Effector memory CD4-positive, alpha-beta T cell (primary cell): Measurements from ENCODE around the gene RCN1.
"Not testable (repeated sequence)": the region's sequence is repeated elsewhere in the genome, so short reads cannot be mapped to it uniquely, and the experiment has no call there.

Experiments used
- DNase-seq, 3 donors: peaks; one replicate each; pipeline ENCODE4 v3.0.0-alpha.2; 2020
- H3K27ac ChIP-seq: 2 replicates; pipeline ENCODE4 v1.7.0; 2013; ENCODE audit warnings: mild to moderate bottlenecking, low read length, moderate library complexity; ENCODE audit not compliant: insufficient read depth, poor library complexity, severe bottlenecking
- H3K27me3 ChIP-seq: replicated peaks from 2 replicates; pipeline ENCODE4 v1.7.0; 2013; ENCODE audit warnings: mild to moderate bottlenecking, low read length; ENCODE audit not compliant: insufficient read depth, control insufficient read depth, poor library complexity, severe bottlenecking
- H3K36me3 ChIP-seq: 2 replicates; pipeline ENCODE4 v1.7.0; 2013; ENCODE audit warnings: mild to moderate bottlenecking, low read length, moderate library complexity; ENCODE audit not compliant: control insufficient read depth, insufficient read depth
- H3K4me1 ChIP-seq: 2 replicates; pipeline ENCODE4 v1.7.0; 2013; ENCODE audit warnings: low read length, mild to moderate bottlenecking; ENCODE audit not compliant: control insufficient read depth, insufficient read depth, poor library complexity, severe bottlenecking
- H3K4me3 ChIP-seq: 2 replicates; pipeline ENCODE4 v1.7.0; 2013; ENCODE audit warnings: low read length, low read depth, mild to moderate bottlenecking; ENCODE audit not compliant: insufficient read depth, poor library complexity, severe bottlenecking
- H3K9me3 ChIP-seq: 2 replicates; pipeline ENCODE4 v1.7.0; 2013; ENCODE audit warnings: mild to moderate bottlenecking, low read length, moderate library complexity; ENCODE audit not compliant: control insufficient read depth

The RCN1 gene

GRCh38 chr11:32098142-32098903, 7.4 kb downstream of the RCN1 start:
- no peaks in the 10 kb centered on the region for H3K36me3 ChIP-seq
- H3K4me1 ChIP-seq: no peaks in the 10 kb centered on the region
- no peak overlapping the region for H3K27ac ChIP-seq
- H3K4me3 ChIP-seq: no peak overlapping the region
- DNase-seq: no peak
- no peaks in the 10 kb centered on the region for H3K9me3 ChIP-seq
- H3K27me3 ChIP-seq: no peaks in the 10 kb centered on the region

GRCh38 chr11:32099516-32099915, 8.6 kb downstream of the RCN1 start:
- H3K36me3 ChIP-seq: no peaks in the 10 kb centered on the region
- no peak overlapping the region for H3K27ac ChIP-seq
- DNase-seq: no peak

GRCh38 chr11:32100495-32100894, 9.6 kb downstream of the RCN1 start:
- DNase-seq: no peak
- Histone ChIP-seq H3K36me3 (no peaks in the 10 kb centered on the region), H3K27ac (no peak overlapping the region), H3K9me3 (no peaks in the 10 kb centered on the region), H3K4me1 (no peaks in the 10 kb centered on the region), H3K4me3 (no peak overlapping the region), H3K27me3 (no peaks in the 10 kb centered on the region)

More at GRCh38 chr11:32099516-32099915, 8.6 kb downstream of the RCN1 start:
- H3K4me1 ChIP-seq: no peaks in the 10 kb centered on the region
- no peaks in the 10 kb centered on the region for H3K27me3 ChIP-seq
- no peak overlapping the region for H3K4me3 ChIP-seq
- no peaks in the 10 kb centered on the region for H3K9me3 ChIP-seq

GRCh38 chr11:32101791-32102190, 10.9 kb downstream of the RCN1 start:
- no peak for DNase-seq
- H3K36me3 ChIP-seq: no peaks in the 10 kb centered on the region
- H3K4me3 ChIP-seq: no peak overlapping the region
- H3K4me1 ChIP-seq: no peaks in the 10 kb centered on the region
- no peaks in the 10 kb centered on the region for H3K27me3 ChIP-seq
- H3K27ac ChIP-seq: no peak overlapping the region
- H3K9me3 ChIP-seq: no peaks in the 10 kb centered on the region

- not testable (repeated sequence) for H3K9me3 ChIP-seq, H3K36me3 ChIP-seq, H3K27me3 ChIP-seq, H3K27ac ChIP-seq, H3K4me3 ChIP-seq, H3K4me1 ChIP-seq, DNase-seq
These were observed 12.3 kb downstream of the RCN1 start for GRCh38 chr11:32103121-32103719.

GRCh38 chr11:32103941-32104340, 13.1 kb downstream of the RCN1 start:
- DNase-seq: no peak
- no peaks in the 10 kb centered on the region for H3K27me3 ChIP-seq
- H3K9me3 ChIP-seq: no peaks in the 10 kb centered on the region
- H3K4me3 ChIP-seq: no peak overlapping the region
- H3K36me3 ChIP-seq: no peaks in the 10 kb centered on the region
- H3K4me1 ChIP-seq: no peaks in the 10 kb centered on the region
- H3K27ac ChIP-seq: no peak overlapping the region

GRCh38 chr11:32105871-32106560, 15.1 kb downstream of the RCN1 start:
- DNase-seq: no peak
- Histone ChIP-seq H3K4me3 (no peak overlapping the region), H3K27me3 (no peaks in the 10 kb centered on the region), H3K4me1 (no peaks in the 10 kb centered on the region), H3K9me3 (no peaks in the 10 kb centered on the region), H3K36me3 (no peaks in the 10 kb centered on the region), H3K27ac (no peak overlapping the region)

- Histone ChIP-seq H3K4me3 (no peak overlapping the region), H3K36me3 (no peaks in the 10 kb centered on the region), H3K27ac (no peak overlapping the region), H3K27me3 (no peaks in the 10 kb centered on the region), H3K4me1 (no peaks in the 10 kb centered on the region), H3K9me3 (no peaks in the 10 kb centered on the region)
- no peak for DNase-seq
These were observed 16.8 kb downstream of the RCN1 start for GRCh38 chr11:32107647-32108046.

GRCh38 chr11:32108576-32108975, 17.7 kb downstream of the RCN1 start:
- Histone ChIP-seq H3K4me3 (no peak overlapping the region), H3K27me3 (no peaks in the 10 kb centered on the region), H3K27ac (no peak overlapping the region), H3K4me1 (no peaks in the 10 kb centered on the region), H3K9me3 (no peaks in the 10 kb centered on the region), H3K36me3 (no peaks in the 10 kb centered on the region)
- DNase-seq: no peak

- Histone ChIP-seq H3K4me1 (no peaks in the 10 kb centered on the region), H3K4me3 (no peak overlapping the region), H3K36me3 (no peaks in the 10 kb centered on the region), H3K9me3 (no peaks in the 10 kb centered on the region), H3K27me3 (no peaks in the 10 kb centered on the region), H3K27ac (no peak overlapping the region)
- DNase-seq: no peak
These were observed 18.3 kb downstream of the RCN1 start for GRCh38 chr11:32109138-32109537.
